K562 (cell line): Measurements from ENCODE around the gene UBE2J2. TPM values are rescaled to one million over a fixed set of nuclear protein-coding genes. Genes with fewer than 3 reads are reported as not detected.

Experiments used
- BRCA1 ChIP-seq, 2 experiments: fragments of 450-650 bp in 1 of 2; sonication (generic) in 1 of 2; formaldehyde crosslinking in 1 of 2; IDR thresholded peaks; 2 replicates each; pipeline versions ENCODE4 v1.5.0 to v1.6.1; 2017 to 2020; ENCODE audit warnings: mild to moderate bottlenecking in 1 of 2, missing genetic modification reagents in 1 of 2
- FOS ChIP-seq: IDR thresholded peaks from 3 replicates; pipeline ENCODE4 v1.6.1; 2011; ENCODE audit not compliant: insufficient read length; ENCODE audit errors: extremely low read depth
- FOXA3 ChIP-seq, 2 experiments: fragments of 450-650 bp in 1 of 2; sonication (generic) in 1 of 2; formaldehyde crosslinking; IDR thresholded peaks in 1 of 2; conservative IDR thresholded peaks in 1 of 2; 2 replicates each; pipeline versions ENCODE4 v1.4.0 to v1.8.0; 2020 to 2022; ENCODE audit warnings: mild to moderate bottlenecking in 2 of 2, missing genetic modification reagents in 1 of 2
- JUN ChIP-seq, 2 experiments: sonication (generic) in 1 of 2; formaldehyde crosslinking in 1 of 2; IDR thresholded peaks; 2 replicates each; pipeline versions ENCODE4 v1.6.1 to v1.8.0; 2012 to 2022; ENCODE audit warnings: borderline replicate concordance in 2 of 2, mild to moderate bottlenecking in 2 of 2, improper control_type of control experiment in 1 of 2, low read depth in 1 of 2, low read length in 1 of 2, missing genetic modification reagents in 1 of 2
- MEF2D ChIP-seq: conservative IDR thresholded peaks from 2 replicates; pipeline ENCODE4 v1.6.1; 2016; ENCODE audit warnings: low read depth, missing genetic modification characterization, missing compliant biosample characterization
- MIER1 ChIP-seq: fragments of 450-650 bp; IDR thresholded peaks from 2 replicates; pipeline ENCODE4 v1.6.1; 2016; ENCODE audit warnings: antibody characterized with exemption, mild to moderate bottlenecking, low read depth
- MTA3 ChIP-seq: fragments of 450-650 bp; formaldehyde crosslinking; IDR thresholded peaks from 2 replicates; pipeline ENCODE4 v1.6.1; 2017; ENCODE audit warnings: mild to moderate bottlenecking, borderline replicate concordance
- NFIC ChIP-seq: fragments of 450-650 bp; IDR thresholded peaks from 2 replicates; pipeline ENCODE4 v1.6.1; 2017; ENCODE audit warnings: mild to moderate bottlenecking, inconsistent platforms
- PYGO2 ChIP-seq: fragments of 450-650 bp; IDR thresholded peaks from 2 replicates; pipeline ENCODE4 v1.6.1; 2016; ENCODE audit warnings: mild to moderate bottlenecking, missing genetic modification characterization, moderate library complexity, missing compliant biosample characterization
- RBM22 ChIP-seq: fragments of 200-400 bp; formaldehyde crosslinking; IDR thresholded peaks from 2 replicates; pipeline ENCODE4 v1.6.1; 2018; ENCODE audit warnings: low read length, low read depth; ENCODE audit not compliant: poor library complexity, severe bottlenecking
- RNF2 ChIP-seq: sonication (generic); IDR thresholded peaks from 2 replicates; pipeline ENCODE4 v1.6.1; 2016
- SETDB1 ChIP-seq: IDR thresholded peaks from one replicate; pipeline ENCODE4 v1.6.1; 2012; ENCODE audit warnings: low read length, control low read depth, inconsistent platforms
- TCF7L2 ChIP-seq: fragments of 150-350 bp; IDR thresholded peaks from 2 replicates; pipeline ENCODE4 v1.6.1; 2016; ENCODE audit warnings: low read depth, mild to moderate bottlenecking, low read length, moderate library complexity
- XRCC3 ChIP-seq: fragments of 450-650 bp; IDR thresholded peaks from 2 replicates; pipeline ENCODE4 v1.6.1; 2017; ENCODE audit warnings: mild to moderate bottlenecking, moderate library complexity
- ZNF75A ChIP-seq: fragments of 450-650 bp; formaldehyde crosslinking; IDR thresholded peaks from 2 replicates; pipeline ENCODE4 v1.4.0; 2020; ENCODE audit warnings: mild to moderate bottlenecking
- ZNF780A ChIP-seq: fragments of 250-450 bp; sonication (Bioruptor Pico); IDR thresholded peaks from 2 replicates; pipeline ENCODE4 v1.5.0; 2021; ENCODE audit warnings: mild to moderate bottlenecking
- polyA plus RNA-seq, 8 experiments: library from polyadenylated mRNA; depleted of rRNA in 4 of 8; stranded (reverse) in 5 of 8; unstranded in 3 of 8; fragments of >200 nt; fragmentation: Nextera tagmentation in 2 of 8; fragmentation: Illumina TruSeq in 1 of 8; extraction: Ambion mirVana in 2 of 8; extraction: Trizol in 1 of 8; gene quantifications; 2 replicates each; pipeline versions ENCODE4 v1.2.1 to v1.2.3, GENCODE V29; 2011 to 2014; ENCODE audit warnings: inconsistent platforms in 1 of 8, missing spikeins in 1 of 8
- total RNA-seq, 7 experiments: library from RNA; depleted of rRNA in 6 of 7; stranded (reverse); fragments of >200 nt in 6 of 7; fragmentation: Illumina TruSeq in 2 of 7; extraction: Trizol in 2 of 7; gene quantifications; 2 replicates each; pipeline versions ENCODE4 v1.2.1 to v1.2.3, GENCODE V29; 2011 to 2021; ENCODE audit warnings: low replicate concordance in 1 of 7
- TF ChIP-seq, protein P1 (sequence below): fragments of 250-450 bp; sonication (Bioruptor Pico); IDR thresholded peaks from 2 replicates; pipeline ENCODE4 v1.4.0; 2020; ENCODE audit warnings: mild to moderate bottlenecking, moderate library complexity
- TF ChIP-seq, protein P2 (sequence below), 2 experiments: fragments of 250-450 bp in 1 of 2; fragments of 450-650 bp in 1 of 2; sonication (Bioruptor Pico) in 1 of 2; IDR thresholded peaks; 2 replicates each; pipeline versions ENCODE4 v1.6.1 to v1.8.0; 2016 to 2021; ENCODE audit warnings: mild to moderate bottlenecking in 2 of 2, moderate library complexity in 2 of 2, missing compliant biosample characterization in 1 of 2, missing genetic modification characterization in 1 of 2
- TF ChIP-seq, protein P3 (sequence below): fragments of 450-650 bp; IDR thresholded peaks from 2 replicates; pipeline ENCODE4 v1.7.1; 2018; ENCODE audit warnings: mild to moderate bottlenecking, low read depth; ENCODE audit not compliant: partially characterized antibody

The UBE2J2 gene
- total and polyA plus RNA-seq, 9 of the 15 experiments (the other 6 are each of a cell fraction or from before 2014, with no cell fraction given) = 0.93 to 112 (median 75.5) TPM

DNA sequence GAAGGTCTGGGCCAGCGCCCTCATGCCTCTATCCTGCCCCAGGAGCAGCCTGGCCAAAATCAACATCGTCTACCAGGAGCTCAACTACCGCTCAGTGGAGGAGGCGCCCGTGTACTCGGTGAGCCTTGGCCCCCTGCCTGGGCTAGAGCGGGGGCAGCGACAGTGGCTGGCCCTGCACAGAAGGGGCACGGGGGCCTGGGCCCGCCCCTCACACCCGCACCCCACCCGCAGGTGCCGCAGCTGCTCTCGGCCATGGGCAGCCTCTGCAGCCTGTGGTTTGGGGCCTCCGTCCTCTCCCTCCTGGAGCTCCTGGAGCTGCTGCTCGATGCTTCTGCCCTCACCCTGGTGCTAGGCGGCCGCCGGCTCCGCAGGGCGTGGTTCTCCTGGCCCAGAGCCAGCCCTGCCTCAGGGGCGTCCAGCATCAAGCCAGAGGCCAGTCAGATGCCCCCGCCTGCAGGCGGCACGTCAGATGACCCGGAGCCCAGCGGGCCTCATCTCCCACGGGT is 17.4 kb upstream of the UBE2J2 start (continued):
- TF ChIP-seq, protein P1, sequence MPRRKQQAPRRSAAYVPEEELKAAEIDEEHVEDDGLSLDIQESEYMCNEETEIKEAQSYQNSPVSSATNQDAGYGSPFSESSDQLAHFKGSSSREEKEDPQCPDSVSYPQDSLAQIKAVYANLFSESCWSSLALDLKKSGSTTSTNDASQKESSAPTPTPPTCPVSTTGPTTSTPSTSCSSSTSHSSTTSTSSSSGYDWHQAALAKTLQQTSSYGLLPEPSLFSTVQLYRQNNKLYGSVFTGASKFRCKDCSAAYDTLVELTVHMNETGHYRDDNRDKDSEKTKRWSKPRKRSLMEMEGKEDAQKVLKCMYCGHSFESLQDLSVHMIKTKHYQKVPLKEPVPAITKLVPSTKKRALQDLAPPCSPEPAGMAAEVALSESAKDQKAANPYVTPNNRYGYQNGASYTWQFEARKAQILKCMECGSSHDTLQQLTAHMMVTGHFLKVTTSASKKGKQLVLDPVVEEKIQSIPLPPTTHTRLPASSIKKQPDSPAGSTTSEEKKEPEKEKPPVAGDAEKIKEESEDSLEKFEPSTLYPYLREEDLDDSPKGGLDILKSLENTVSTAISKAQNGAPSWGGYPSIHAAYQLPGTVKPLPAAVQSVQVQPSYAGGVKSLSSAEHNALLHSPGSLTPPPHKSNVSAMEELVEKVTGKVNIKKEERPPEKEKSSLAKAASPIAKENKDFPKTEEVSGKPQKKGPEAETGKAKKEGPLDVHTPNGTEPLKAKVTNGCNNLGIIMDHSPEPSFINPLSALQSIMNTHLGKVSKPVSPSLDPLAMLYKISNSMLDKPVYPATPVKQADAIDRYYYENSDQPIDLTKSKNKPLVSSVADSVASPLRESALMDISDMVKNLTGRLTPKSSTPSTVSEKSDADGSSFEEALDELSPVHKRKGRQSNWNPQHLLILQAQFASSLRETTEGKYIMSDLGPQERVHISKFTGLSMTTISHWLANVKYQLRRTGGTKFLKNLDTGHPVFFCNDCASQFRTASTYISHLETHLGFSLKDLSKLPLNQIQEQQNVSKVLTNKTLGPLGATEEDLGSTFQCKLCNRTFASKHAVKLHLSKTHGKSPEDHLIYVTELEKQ (CRISPR knock-in tag) = no peak
- no peak for TF ChIP-seq FOS
- TF ChIP-seq NFIC = peak; percentile 96
- TF ChIP-seq RNF2 = no peak
- TF ChIP-seq JUN (IDR thresholded peaks at IDR 0.05; ENCODE audit: borderline replicate concordance, low read depth, low read length) = no peak
- 0 out of 2 replicates have a peak, but pooled peaks have one; percentile 0 for TF ChIP-seq JUN (CRISPR knock-in tag; IDR thresholded peaks at IDR 0.05; ENCODE audit: borderline replicate concordance)
- TF ChIP-seq FOXA3 (CRISPR knock-in tag; conservative IDR thresholded peaks at IDR 0.05 in 1 of 2, IDR thresholded peaks at IDR 0.05 in 1 of 2) = no peak
- TF ChIP-seq MTA3 = no peak
- no peak for TF ChIP-seq SETDB1
- TF ChIP-seq, protein P2, sequence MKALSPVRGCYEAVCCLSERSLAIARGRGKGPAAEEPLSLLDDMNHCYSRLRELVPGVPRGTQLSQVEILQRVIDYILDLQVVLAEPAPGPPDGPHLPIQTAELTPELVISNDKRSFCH (CRISPR knock-in tag; IDR thresholded peaks at IDR 0.05) = no peak
- TF ChIP-seq, protein P2 (tag; IDR thresholded peaks at IDR 0.05) = no peak
- no peak for TF ChIP-seq ZNF75A
- TF ChIP-seq MIER1 = no peak
- TF ChIP-seq XRCC3 = no peak
- TF ChIP-seq MEF2D = no peak
- no peak for TF ChIP-seq BRCA1 (IDR thresholded peaks at IDR 0.05)
- TF ChIP-seq BRCA1 (CRISPR knock-in tag; IDR thresholded peaks at IDR 0.05) = no peak
- no peak for TF ChIP-seq ZNF780A
- no peak for TF ChIP-seq PYGO2 (tag)
- TF ChIP-seq TCF7L2 = no peak
- TF ChIP-seq, protein P3, sequence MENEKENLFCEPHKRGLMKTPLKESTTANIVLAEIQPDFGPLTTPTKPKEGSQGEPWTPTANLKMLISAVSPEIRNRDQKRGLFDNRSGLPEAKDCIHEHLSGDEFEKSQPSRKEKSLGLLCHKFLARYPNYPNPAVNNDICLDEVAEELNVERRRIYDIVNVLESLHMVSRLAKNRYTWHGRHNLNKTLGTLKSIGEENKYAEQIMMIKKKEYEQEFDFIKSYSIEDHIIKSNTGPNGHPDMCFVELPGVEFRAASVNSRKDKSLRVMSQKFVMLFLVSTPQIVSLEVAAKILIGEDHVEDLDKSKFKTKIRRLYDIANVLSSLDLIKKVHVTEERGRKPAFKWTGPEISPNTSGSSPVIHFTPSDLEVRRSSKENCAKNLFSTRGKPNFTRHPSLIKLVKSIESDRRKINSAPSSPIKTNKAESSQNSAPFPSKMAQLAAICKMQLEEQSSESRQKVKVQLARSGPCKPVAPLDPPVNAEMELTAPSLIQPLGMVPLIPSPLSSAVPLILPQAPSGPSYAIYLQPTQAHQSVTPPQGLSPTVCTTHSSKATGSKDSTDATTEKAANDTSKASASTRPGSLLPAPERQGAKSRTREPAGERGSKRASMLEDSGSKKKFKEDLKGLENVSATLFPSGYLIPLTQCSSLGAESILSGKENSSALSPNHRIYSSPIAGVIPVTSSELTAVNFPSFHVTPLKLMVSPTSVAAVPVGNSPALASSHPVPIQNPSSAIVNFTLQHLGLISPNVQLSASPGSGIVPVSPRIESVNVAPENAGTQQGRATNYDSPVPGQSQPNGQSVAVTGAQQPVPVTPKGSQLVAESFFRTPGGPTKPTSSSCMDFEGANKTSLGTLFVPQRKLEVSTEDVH = no peak
- TF ChIP-seq RBM22 = no peak
